Measurements from ENCODE around the gene PLCB2.

PLCB2 gene

GRCh38 chr15:40281057-40281800 is 26.5 kb downstream of the PLCB2 start:
- H3K9me3 ChIP-seq (ENCODE audit: control extremely low read depth in 1 of 5, control insufficient read depth in 4 of 5, insufficient read depth in 2 of 5, low read depth in 1 of 5, low read length in 4 of 5) = no peaks in the 10 kb centered on the region
- WGBS (ENCODE audit: insufficient coverage) = 90% methylated on average over 41 of the region's 43 CpGs
- no peak for DNase-seq
- peaks cover 0 to 7% (median 3%) of the 10 kb centered on the region in 4 experiments for H3K36me3 ChIP-seq (ENCODE audit: control insufficient read depth in 4 of 4, insufficient read depth in 4 of 4, low read length in 3 of 4)
- peaks cover 0 to 41% (median 0%) of the 10 kb centered on the region in 5 experiments for H3K27me3 ChIP-seq (replicated peaks in 2 of 5; ENCODE audit: control insufficient read depth in 4 of 5, insufficient read depth in 5 of 5, low read length in 4 of 5)
- peak overlapping the region in 2 of 7 experiments; percentile 70 to 78 for H3K4me3 ChIP-seq (ENCODE audit: control insufficient read depth in 1 of 7, extremely low read depth in 1 of 7, insufficient read depth in 4 of 7, low read depth in 2 of 7, low read length in 6 of 7)
- no peak overlapping the region for H3K27ac ChIP-seq (ENCODE audit: insufficient read depth in 1 of 2, low read depth in 1 of 2, low read length in 2 of 2, poor library complexity in 1 of 2, severe bottlenecking in 2 of 2)
- peaks cover 0 to 61% (median 42%) of the 10 kb centered on the region in 4 experiments for H3K4me1 ChIP-seq (ENCODE audit: control extremely low read depth in 1 of 4, control insufficient read depth in 4 of 4, insufficient read depth in 4 of 4, low read length in 3 of 4)
- ChIA-PET CTCF (interaction anchor here (0.9 to 25.2 kb wide), 13 partner anchors 8 to 121 kb away, joined by 3 to 407 read pairs (median 10); partner anchors contain the start of genes BUB1B, CCDC9B, INAFM2 and PLCB2), POLR2A (interaction anchor here (1.9 kb wide), 1 partner anchor 28 kb away, joined by 11 read pairs; no protein-coding TSS in a partner anchor)

GRCh38 chr15:40280260-40281056 is 27.3 kb downstream of the PLCB2 start:
- POLR2A ChIA-PET = interaction anchor here (0.6 to 1.4 kb wide), 2 partner anchors 27 to 28 kb away, joined by 3 to 8 read pairs; partner anchors contain the start of gene PLCB2
- Histone ChIP-seq H3K9me3 (ENCODE audit: control extremely low read depth in 1 of 5, control insufficient read depth in 4 of 5, insufficient read depth in 2 of 5, low read depth in 1 of 5, low read length in 4 of 5) (no peaks in the 10 kb centered on the region), H3K4me3 (ENCODE audit: control insufficient read depth in 1 of 7, extremely low read depth in 1 of 7, insufficient read depth in 4 of 7, low read depth in 2 of 7, low read length in 6 of 7) (no peak overlapping the region), H3K27ac (ENCODE audit: insufficient read depth in 1 of 2, low read depth in 1 of 2, low read length in 2 of 2, poor library complexity in 1 of 2, severe bottlenecking in 2 of 2) (no peak overlapping the region), H3K36me3 (ENCODE audit: control insufficient read depth in 4 of 4, insufficient read depth in 4 of 4, low read length in 3 of 4) (peaks cover 0 to 2% (median 0%) of the 10 kb centered on the region in 4 experiments), H3K27me3 (replicated peaks in 2 of 5; ENCODE audit: control insufficient read depth in 4 of 5, insufficient read depth in 5 of 5, low read length in 4 of 5) (peaks cover 0 to 41% (median 0%) of the 10 kb centered on the region in 5 experiments), H3K4me1 (ENCODE audit: control extremely low read depth in 1 of 4, control insufficient read depth in 4 of 4, insufficient read depth in 4 of 4, low read length in 3 of 4) (peaks cover 0 to 61% (median 45%) of the 10 kb centered on the region in 4 experiments)
- CTCF ChIA-PET = interaction anchor here (0.6 to 14.9 kb wide), 18 partner anchors 9 to 263 kb away, joined by 3 to 337 read pairs (median 4); partner anchors contain the start of genes BUB1B, CCDC9B and PLCB2
- 97% methylated on average over 23 of the region's 30 CpGs for WGBS (ENCODE audit: insufficient coverage)
- DNase-seq = no peak

GRCh38 chr15:40279437-40280141 is 28.1 kb downstream of the PLCB2 start:
- 56% methylated on average over 36 of the region's 40 CpGs for WGBS (ENCODE audit: insufficient coverage)
- Histone ChIP-seq H3K9me3 (ENCODE audit: control extremely low read depth in 1 of 5, control insufficient read depth in 4 of 5, insufficient read depth in 2 of 5, low read depth in 1 of 5, low read length in 4 of 5) (no peaks in the 10 kb centered on the region), H3K27ac (ENCODE audit: insufficient read depth in 1 of 2, low read depth in 1 of 2, low read length in 2 of 2, poor library complexity in 1 of 2, severe bottlenecking in 2 of 2) (no peak overlapping the region), H3K27me3 (replicated peaks in 2 of 5; ENCODE audit: control insufficient read depth in 4 of 5, insufficient read depth in 5 of 5, low read length in 4 of 5) (peaks cover 0 to 41% (median 0%) of the 10 kb centered on the region in 5 experiments), H3K4me3 (ENCODE audit: control insufficient read depth in 1 of 7, extremely low read depth in 1 of 7, insufficient read depth in 4 of 7, low read depth in 2 of 7, low read length in 6 of 7) (no peak overlapping the region), H3K4me1 (ENCODE audit: control extremely low read depth in 1 of 4, control insufficient read depth in 4 of 4, insufficient read depth in 4 of 4, low read length in 3 of 4) (peaks cover 0 to 61% (median 47%) of the 10 kb centered on the region in 4 experiments), H3K36me3 (ENCODE audit: control insufficient read depth in 4 of 4, insufficient read depth in 4 of 4, low read length in 3 of 4) (no peaks in the 10 kb centered on the region)
- ChIA-PET POLR2A (interaction anchor here (0.6 to 1.6 kb wide), 4 partner anchors 26 to 59 kb away, joined by 3 to 8 read pairs (median 4); partner anchors contain the start of gene PLCB2), CTCF (interaction anchor here (0.6 to 14.9 kb wide), 38 partner anchors 9 to 263 kb away, joined by 3 to 337 read pairs (median 4); partner anchors contain the start of genes BUB1B, CCDC9B, DISP2 and PAK6)
- peak in 2 of 3 donors; percentile 35 to 45 for DNase-seq

DNA sequence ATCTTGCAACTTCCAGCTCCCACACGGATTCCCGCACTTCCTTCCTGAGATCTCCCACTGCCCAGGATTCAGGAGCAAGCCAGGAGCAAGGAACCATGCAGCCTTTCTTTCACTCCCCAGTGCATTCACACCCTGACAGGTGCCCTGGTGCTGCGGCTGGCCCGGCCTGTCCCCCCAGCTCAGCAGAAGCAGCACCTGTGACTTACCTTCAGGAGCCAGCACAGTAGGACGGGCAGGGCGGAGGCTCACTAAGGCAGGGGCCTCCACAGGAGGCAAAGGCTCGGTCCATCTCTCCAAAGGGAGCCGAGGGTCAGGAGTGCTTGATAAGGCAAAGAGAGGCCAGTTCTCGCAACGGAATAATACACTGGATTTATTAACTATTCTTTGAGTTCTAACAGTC is 29.7 kb downstream of the PLCB2 start:
- no peaks in the 10 kb centered on the region for H3K9me3 ChIP-seq (ENCODE audit: control extremely low read depth in 1 of 5, control insufficient read depth in 4 of 5, insufficient read depth in 2 of 5, low read depth in 1 of 5, low read length in 4 of 5)
- no peaks in the 10 kb centered on the region for H3K36me3 ChIP-seq (ENCODE audit: control insufficient read depth in 4 of 4, insufficient read depth in 4 of 4, low read length in 3 of 4)
- no peak overlapping the region for H3K27ac ChIP-seq (ENCODE audit: insufficient read depth in 1 of 2, low read depth in 1 of 2, low read length in 2 of 2, poor library complexity in 1 of 2, severe bottlenecking in 2 of 2)
- CTCF ChIA-PET = interaction anchor here (1.1 to 14.9 kb wide), 11 partner anchors 12 to 230 kb away, joined by 3 to 337 read pairs (median 26); partner anchors contain the start of genes CCDC9B, PAK6 and PLCB2
- no peak for DNase-seq
- POLR2A ChIA-PET = no interaction called here
- 97% methylated on average over 9 of the region's 10 CpGs for WGBS (ENCODE audit: insufficient coverage)
- peaks cover 0 to 28% (median 0%) of the 10 kb centered on the region in 5 experiments for H3K27me3 ChIP-seq (replicated peaks in 2 of 5; ENCODE audit: control insufficient read depth in 4 of 5, insufficient read depth in 5 of 5, low read length in 4 of 5)
- peaks cover 0 to 57% (median 40%) of the 10 kb centered on the region in 4 experiments for H3K4me1 ChIP-seq (ENCODE audit: control extremely low read depth in 1 of 4, control insufficient read depth in 4 of 4, insufficient read depth in 4 of 4, low read length in 3 of 4)
- no peak overlapping the region for H3K4me3 ChIP-seq (ENCODE audit: control insufficient read depth in 1 of 7, extremely low read depth in 1 of 7, insufficient read depth in 4 of 7, low read depth in 2 of 7, low read length in 6 of 7)

DNA sequence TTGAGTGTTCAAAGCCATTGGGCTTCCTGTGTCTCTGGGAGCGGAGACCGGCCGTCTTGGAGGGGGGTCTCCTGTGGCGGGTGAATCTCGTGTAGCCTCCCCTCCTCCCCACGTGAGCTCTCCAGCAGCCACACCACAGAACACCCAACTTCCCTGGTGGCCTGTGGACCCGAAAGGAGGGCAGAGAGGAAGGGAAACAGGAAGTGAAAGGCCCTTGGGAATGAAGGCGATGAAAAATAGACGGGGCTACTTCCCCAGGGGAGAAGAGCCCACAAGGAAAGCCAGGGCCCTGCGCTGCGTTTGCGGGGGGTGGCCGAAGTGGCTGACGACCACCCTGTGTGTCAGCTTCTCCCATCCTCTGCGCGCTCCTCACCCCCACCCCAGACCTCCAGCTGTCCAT is 30.3 kb downstream of the PLCB2 start:
- no CpG with 5 or more reads among the region's 16 CpGs for WGBS (ENCODE audit: insufficient coverage)
- Histone ChIP-seq H3K9me3 (ENCODE audit: control extremely low read depth in 1 of 5, control insufficient read depth in 4 of 5, insufficient read depth in 2 of 5, low read depth in 1 of 5, low read length in 4 of 5) (no peaks in the 10 kb centered on the region), H3K27me3 (replicated peaks in 2 of 5; ENCODE audit: control insufficient read depth in 4 of 5, insufficient read depth in 5 of 5, low read length in 4 of 5) (peaks cover 0 to 23% (median 0%) of the 10 kb centered on the region in 5 experiments), H3K4me3 (ENCODE audit: control insufficient read depth in 1 of 7, extremely low read depth in 1 of 7, insufficient read depth in 4 of 7, low read depth in 2 of 7, low read length in 6 of 7) (peak overlapping the region in 3 of 7 experiments; percentile 28 to 43 (median 29)), H3K36me3 (ENCODE audit: control insufficient read depth in 4 of 4, insufficient read depth in 4 of 4, low read length in 3 of 4) (no peaks in the 10 kb centered on the region), H3K4me1 (ENCODE audit: control extremely low read depth in 1 of 4, control insufficient read depth in 4 of 4, insufficient read depth in 4 of 4, low read length in 3 of 4) (peaks cover 0 to 52% (median 35%) of the 10 kb centered on the region in 4 experiments), H3K27ac (ENCODE audit: insufficient read depth in 1 of 2, low read depth in 1 of 2, low read length in 2 of 2, poor library complexity in 1 of 2, severe bottlenecking in 2 of 2) (no peak overlapping the region)
- ChIA-PET CTCF (interaction anchor here (1.0 to 14.9 kb wide), 12 partner anchors 8 to 230 kb away, joined by 3 to 337 read pairs (median 26); partner anchors contain the start of genes CCDC9B and PLCB2), POLR2A (no interaction called here)
- DNase-seq = no peak

DNA sequence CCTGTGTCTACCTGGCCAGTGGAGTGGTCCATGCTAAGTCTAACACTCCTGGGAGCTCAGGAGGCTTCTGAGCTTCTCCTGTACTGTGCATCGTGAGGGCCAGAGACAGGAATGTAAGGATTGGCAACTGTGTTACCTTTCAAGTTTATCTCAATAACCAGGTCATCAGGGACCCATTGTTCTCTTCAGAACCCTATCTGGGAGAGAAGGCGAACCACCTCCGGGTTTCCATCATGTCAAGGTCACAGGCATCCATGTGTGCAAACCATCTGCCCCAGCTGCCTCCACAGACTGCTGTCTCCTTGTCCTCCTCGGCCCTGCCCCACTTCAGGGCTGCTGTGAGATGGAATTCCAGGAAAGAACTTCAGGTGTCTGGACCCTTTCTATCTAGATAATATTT is 30.8 kb downstream of the PLCB2 start:
- H3K4me1 ChIP-seq (ENCODE audit: control extremely low read depth in 1 of 4, control insufficient read depth in 4 of 4, insufficient read depth in 4 of 4, low read length in 3 of 4) = peaks cover 0 to 47% (median 30%) of the 10 kb centered on the region in 4 experiments
- WGBS (ENCODE audit: insufficient coverage) = 91% methylated on average over 4 of the region's 4 CpGs
- H3K36me3 ChIP-seq (ENCODE audit: control insufficient read depth in 4 of 4, insufficient read depth in 4 of 4, low read length in 3 of 4) = no peaks in the 10 kb centered on the region
- CTCF ChIA-PET = interaction anchor here (1.0 to 14.9 kb wide), 12 partner anchors 9 to 229 kb away, joined by 3 to 337 read pairs (median 26); partner anchors contain the start of genes CCDC9B and PLCB2
- DNase-seq = no peak
- peaks cover 0 to 17% (median 0%) of the 10 kb centered on the region in 5 experiments for H3K27me3 ChIP-seq (replicated peaks in 2 of 5; ENCODE audit: control insufficient read depth in 4 of 5, insufficient read depth in 5 of 5, low read length in 4 of 5)
- POLR2A ChIA-PET = no interaction called here
- no peak overlapping the region for H3K4me3 ChIP-seq (ENCODE audit: control insufficient read depth in 1 of 7, extremely low read depth in 1 of 7, insufficient read depth in 4 of 7, low read depth in 2 of 7, low read length in 6 of 7)
- no peaks in the 10 kb centered on the region for H3K9me3 ChIP-seq (ENCODE audit: control extremely low read depth in 1 of 5, control insufficient read depth in 4 of 5, insufficient read depth in 2 of 5, low read depth in 1 of 5, low read length in 4 of 5)
- H3K27ac ChIP-seq (ENCODE audit: insufficient read depth in 1 of 2, low read depth in 1 of 2, low read length in 2 of 2, poor library complexity in 1 of 2, severe bottlenecking in 2 of 2) = no peak overlapping the region
